ENCODE data around the gene TSPO. TPM values are rescaled to one million over a fixed set of nuclear protein-coding genes. Genes with fewer than 3 reads are reported as not detected.
A peak's percentile ranks its signal among the peaks of the same experiment; 100 is the strongest.

TSPO gene
- total and polyA plus RNA-seq, 2 of the 13 experiments (the other 11 are each of a cell fraction or from before 2014, with no cell fraction given) = 0.46 to 1.4 TPM

- in situ Hi-C loops (cut with HindIII; ENCODE audit: extremely low pct_ligation_motif_present, low pct_unique_long_range_greater_than_20kb) (no loop called here), intact Hi-C loops (cut with micrococcal nuclease; ENCODE audit: unreplicated experiment) (no loop called here)
- Histone ChIP-seq H3K79me2 (ENCODE audit: insufficient read depth, low read length) (no peaks in the 10 kb centered on the region), H2AFZ (ENCODE audit: low read length) (no peak overlapping the region), H3K27ac (ENCODE audit: extremely low read length, insufficient read depth, low read length) (no peak overlapping the region), H3K9me3 (ENCODE audit: low read length) (no peaks in the 10 kb centered on the region), H3K4me3 (replicated peaks in 1 of 3; ENCODE audit: insufficient read depth in 1 of 3, low read depth in 2 of 3, low read length in 3 of 3) (no peak overlapping the region), H3K36me3 (replicated peaks in 1 of 2; ENCODE audit: control insufficient read depth in 1 of 2, insufficient read depth in 2 of 2, low read length in 2 of 2) (no peaks in the 10 kb centered on the region), H3K9ac (ENCODE audit: insufficient read depth, low read depth, low read length) (no peak overlapping the region), H3K4me1 (ENCODE audit: insufficient read depth, low read length) (peaks cover 26% of the 10 kb centered on the region), H3K4me2 (ENCODE audit: low read depth, low read length) (no peak overlapping the region), H4K20me1 (ENCODE audit: insufficient read depth, low read length) (no peaks in the 10 kb centered on the region), H3K27me3 (ENCODE audit: control insufficient read depth in 1 of 2, insufficient read depth in 2 of 2, low read length in 2 of 2) (peaks cover 8 to 22% of the 10 kb centered on the region in 2 experiments; a peak in 4 of 5 replicates)
- no peak for TF ChIP-seq SRSF4 (IDR thresholded peaks at IDR 0.05; ENCODE audit: low read depth, low read length, poor library complexity, severe bottlenecking)
- no peak for TF ChIP-seq MNT (IDR thresholded peaks at IDR 0.05)
- TF ChIP-seq ZSCAN12 (CRISPR knock-in tag; IDR thresholded peaks at IDR 0.05) = no peak
- no peak for TF ChIP-seq ZNF343 (CRISPR knock-in tag; IDR thresholded peaks at IDR 0.05)
- TF ChIP-seq ZNF547 (CRISPR knock-in tag; IDR thresholded peaks at IDR 0.05) = no peak
- TF ChIP-seq ZNF331 (CRISPR knock-in tag; IDR thresholded peaks at IDR 0.05) = no peak
- no peak for TF ChIP-seq RFXANK (CRISPR knock-in tag; IDR thresholded peaks at IDR 0.05)
- no peak for TF ChIP-seq GTF2F1 (IDR thresholded peaks at IDR 0.05; ENCODE audit: low read length)
- TF ChIP-seq, protein P1, sequence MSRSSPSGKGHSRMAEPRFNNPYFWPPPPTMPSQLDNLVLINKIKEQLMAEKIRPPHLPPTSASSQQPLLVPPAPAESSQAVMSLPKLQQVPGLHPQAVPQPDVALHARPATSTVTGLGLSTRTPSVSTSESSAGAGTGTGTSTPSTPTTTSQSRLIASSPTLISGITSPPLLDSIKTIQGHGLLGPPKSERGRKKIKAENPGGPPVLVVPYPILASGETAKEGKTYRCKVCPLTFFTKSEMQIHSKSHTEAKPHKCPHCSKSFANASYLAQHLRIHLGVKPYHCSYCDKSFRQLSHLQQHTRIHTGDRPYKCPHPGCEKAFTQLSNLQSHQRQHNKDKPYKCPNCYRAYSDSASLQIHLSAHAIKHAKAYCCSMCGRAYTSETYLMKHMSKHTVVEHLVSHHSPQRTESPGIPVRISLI (CRISPR knock-in tag; IDR thresholded peaks at IDR 0.05; ENCODE audit: borderline replicate concordance) = no peak
- peak; percentile 46 for TF ChIP-seq STAG1 (CRISPR knock-in tag; IDR thresholded peaks at IDR 0.05)
- TF ChIP-seq, protein P2, sequence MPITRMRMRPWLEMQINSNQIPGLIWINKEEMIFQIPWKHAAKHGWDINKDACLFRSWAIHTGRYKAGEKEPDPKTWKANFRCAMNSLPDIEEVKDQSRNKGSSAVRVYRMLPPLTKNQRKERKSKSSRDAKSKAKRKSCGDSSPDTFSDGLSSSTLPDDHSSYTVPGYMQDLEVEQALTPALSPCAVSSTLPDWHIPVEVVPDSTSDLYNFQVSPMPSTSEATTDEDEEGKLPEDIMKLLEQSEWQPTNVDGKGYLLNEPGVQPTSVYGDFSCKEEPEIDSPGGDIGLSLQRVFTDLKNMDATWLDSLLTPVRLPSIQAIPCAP (CRISPR knock-in tag; IDR thresholded peaks at IDR 0.05; ENCODE audit: low read depth) = no peak
- peak; percentile 59 for TF ChIP-seq CTCF (CRISPR knock-in tag; IDR thresholded peaks at IDR 0.05)
- TF ChIP-seq CENPT (CRISPR knock-in tag; IDR thresholded peaks at IDR 0.05; ENCODE audit: low read depth) = no peak
- TF ChIP-seq, protein P3, sequence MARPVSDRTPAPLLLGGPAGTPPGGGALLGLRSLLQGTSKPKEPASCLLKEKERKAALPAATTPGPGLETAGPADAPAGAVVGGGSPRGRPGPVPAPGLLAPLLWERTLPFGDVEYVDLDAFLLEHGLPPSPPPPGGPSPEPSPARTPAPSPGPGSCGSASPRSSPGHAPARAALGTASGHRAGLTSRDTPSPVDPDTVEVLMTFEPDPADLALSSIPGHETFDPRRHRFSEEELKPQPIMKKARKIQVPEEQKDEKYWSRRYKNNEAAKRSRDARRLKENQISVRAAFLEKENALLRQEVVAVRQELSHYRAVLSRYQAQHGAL (CRISPR knock-in tag; IDR thresholded peaks at IDR 0.05; ENCODE audit: not compliant biosample characterization) = no peak
- TF ChIP-seq ZFP36L2 (CRISPR knock-in tag; IDR thresholded peaks at IDR 0.05) = no peak
- TF ChIP-seq SOX13 (IDR thresholded peaks at IDR 0.05) = no peak
- no peak for TF ChIP-seq SOX13 (CRISPR knock-in tag; conservative IDR thresholded peaks at IDR 0.05 in 1 of 2, IDR thresholded peaks at IDR 0.05 in 1 of 2)
- FAIRE-seq (no peak), ATAC-seq (peak; percentile 32), DNase-seq (ENCODE audit: low spot score) (no peak)
- ChIA-PET CTCF (ENCODE audit: low intra/inter-chr PET ratio, low total read pairs) (no interaction called here), POLR2A (no interaction called here)
- WGBS (ENCODE audit: low lambda C conversion rate) = 21% methylated on average over 3 of the region's 18 CpGs
- BruUV-seq (replicated peaks) = no TSS peak
Observed at GRCh38 chr22:43159484-43160178, 8.3 kb downstream of the TSPO start.

All from HepG2 (cell line).